ENCODE data around the gene SLC29A1. TPM values are rescaled to one million over a fixed set of nuclear protein-coding genes. Genes with fewer than 3 reads are reported as not detected.

SLC29A1 gene
- total RNA-seq (10 to 100 TPM; 19.1 to 42.7 TPM), polyA plus RNA-seq (10 to 100 TPM; 20.3 to 32.5 TPM)
- long read RNA-seq, donor 1, transcript SLC29A1-209 (13 exons, 2,318 nt), result major isoform, 5 of 210 reads
- long read RNA-seq, donor 1, partial matches to known transcripts, result 203 of 210 reads
- long read RNA-seq, donor 1, other reads (novel, unspliced or antisense), result 0 of 210 reads
- long read RNA-seq, donor 2, partial matches to known transcripts, result 0 of 2 reads
- long read RNA-seq, donor 2, other reads (novel, unspliced or antisense), result 0 of 2 reads
- long read RNA-seq, donor 3, partial matches to known transcripts, result 0 of 2 reads
- long read RNA-seq, donor 3, other reads (novel, unspliced or antisense), result 0 of 2 reads
- long read RNA-seq, donor 4, partial matches to known transcripts, result 0 of 1 reads
- long read RNA-seq, donor 4, other reads (novel, unspliced or antisense), result 0 of 1 reads
- long read RNA-seq, donor 5, transcript SLC29A1-209 (13 exons, 2,318 nt), result major isoform, 5 of 5 reads
- long read RNA-seq, donor 5, partial matches to known transcripts, result 0 of 5 reads
- long read RNA-seq, donor 5, other reads (novel, unspliced or antisense), result 0 of 5 reads

DNA sequence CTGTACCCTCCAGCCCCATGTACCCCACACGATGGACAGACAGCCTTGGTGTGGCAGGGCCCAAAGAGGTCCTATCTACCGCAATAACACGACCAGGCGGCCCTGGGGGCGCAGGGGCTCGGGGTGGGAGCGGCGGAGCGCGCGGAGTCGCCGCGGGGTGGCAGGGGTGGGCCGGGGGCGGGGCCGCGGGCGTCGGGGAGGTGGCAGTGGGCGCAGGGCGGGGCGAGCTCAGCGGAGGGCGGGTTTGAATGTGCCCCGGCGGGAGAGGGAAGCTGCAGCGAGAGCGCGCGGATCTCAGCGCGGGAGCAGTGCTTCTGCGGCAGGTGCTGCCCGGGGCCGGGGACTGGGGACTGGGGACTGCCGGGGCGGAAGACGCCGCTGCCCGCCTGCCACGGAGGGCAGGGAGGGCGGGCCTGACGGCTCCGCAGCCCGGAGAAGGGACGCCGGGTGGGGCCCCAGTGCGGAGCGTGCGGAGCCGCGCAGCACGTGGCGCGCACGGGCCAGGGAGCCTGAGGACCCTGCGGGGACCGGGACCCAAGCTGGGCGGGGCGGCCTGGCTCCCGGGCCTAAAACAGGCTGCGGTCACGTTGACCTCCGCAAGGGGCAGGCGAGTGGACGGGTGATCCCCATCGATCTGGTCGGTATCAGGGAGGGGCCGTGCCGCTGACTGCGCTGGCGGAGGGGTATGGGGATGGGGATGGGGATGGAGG, at the start of gene SLC29A1:
Gene SLC29A1 (plus strand): TSS at position 277 of the 710 bp plus-strand sequence. CDS start 3,719 bp downstream, outside the sequence.
- Histone ChIP-seq H3K4me3 (peak within 1 kb of the TSS; percentile 51), H3K36me3 (ENCODE audit: control insufficient read depth in 4 of 4, insufficient read depth in 4 of 4, low read length in 4 of 4) (no peaks in the 10 kb centered on the region), H3K27me3 (ENCODE audit: control insufficient read depth in 3 of 3, insufficient read depth in 3 of 3, low read length in 2 of 3) (no peaks in the 10 kb centered on the region), H3K9ac (ENCODE audit: insufficient read depth in 1 of 2, low read length in 2 of 2) (no peak within 1 kb of the TSS), H3K27ac (ENCODE audit: low read depth in 1 of 2, low read length in 1 of 2) (peak within 1 kb of the TSS; percentile 27 to 92), H3K9me3 (ENCODE audit: control insufficient read depth in 4 of 4, insufficient read depth in 3 of 4, low read length in 3 of 4) (no peaks in the 10 kb centered on the region), H3K4me1 (ENCODE audit: control insufficient read depth in 5 of 5, insufficient read depth in 5 of 5, low read length in 5 of 5) (peaks cover 12 to 49% (median 20%) of the 10 kb centered on the region in 5 donors)
- TF ChIP-seq CTCF (IDR thresholded peaks at IDR 0.05; ENCODE audit: control extremely low read depth, extremely low read depth), result no peak
- WGBS, 2 donors, result 0 to 1% methylated on average over 29 to 73 of the region's 73 CpGs
- DNase-seq, result peak; percentile 65 to 83 (median 82)
- peak; percentile 38 for ATAC-seq (ENCODE audit: insufficient read depth, low FRiP score)

GRCh38 chr6:44176130-44176761, 47.1 kb upstream of the SLC29A1 start:
- 72 to 82% methylated on average over 15 of the region's 15 CpGs for WGBS, 2 donors
- H3K9me3 ChIP-seq (ENCODE audit: control insufficient read depth in 4 of 4, insufficient read depth in 3 of 4, low read length in 3 of 4), result no peaks in the 10 kb centered on the region
- H3K36me3 ChIP-seq (ENCODE audit: control insufficient read depth in 4 of 4, insufficient read depth in 4 of 4, low read length in 4 of 4), result no peaks in the 10 kb centered on the region
- no peak overlapping the region for H3K4me3 ChIP-seq
- TF ChIP-seq CTCF (IDR thresholded peaks at IDR 0.05; ENCODE audit: control extremely low read depth, extremely low read depth), result no peak
- H3K27me3 ChIP-seq (ENCODE audit: control insufficient read depth in 3 of 3, insufficient read depth in 3 of 3, low read length in 2 of 3), result peaks cover 0 to 3% (median 0%) of the 10 kb centered on the region in 3 donors
- no peak for DNase-seq
- peaks cover 0 to 6% (median 0%) of the 10 kb centered on the region in 5 donors for H3K4me1 ChIP-seq (ENCODE audit: control insufficient read depth in 5 of 5, insufficient read depth in 5 of 5, low read length in 5 of 5)
- ATAC-seq (ENCODE audit: insufficient read depth, low FRiP score), result no peak
- no peak overlapping the region for H3K27ac ChIP-seq (ENCODE audit: low read depth in 1 of 2, low read length in 1 of 2)
- H3K9ac ChIP-seq (ENCODE audit: insufficient read depth in 1 of 2, low read length in 2 of 2), result no peak overlapping the region

- DNase-seq, result no peak
- no peak for ATAC-seq (ENCODE audit: insufficient read depth, low FRiP score)
- Histone ChIP-seq H3K9me3 (ENCODE audit: control insufficient read depth in 4 of 4, insufficient read depth in 3 of 4, low read length in 3 of 4) (no peaks in the 10 kb centered on the region), H3K27me3 (ENCODE audit: control insufficient read depth in 3 of 3, insufficient read depth in 3 of 3, low read length in 2 of 3) (peaks cover 0 to 3% (median 0%) of the 10 kb centered on the region in 3 donors), H3K27ac (ENCODE audit: low read depth in 1 of 2, low read length in 1 of 2) (no peak overlapping the region), H3K4me3 (no peak overlapping the region), H3K36me3 (ENCODE audit: control insufficient read depth in 4 of 4, insufficient read depth in 4 of 4, low read length in 4 of 4) (no peaks in the 10 kb centered on the region), H3K9ac (ENCODE audit: insufficient read depth in 1 of 2, low read length in 2 of 2) (no peak overlapping the region), H3K4me1 (ENCODE audit: control insufficient read depth in 5 of 5, insufficient read depth in 5 of 5, low read length in 5 of 5) (peaks cover 0 to 6% (median 0%) of the 10 kb centered on the region in 5 donors)
- 44 to 56% methylated on average over 24 of the region's 24 CpGs for WGBS, 2 donors
- no peak for TF ChIP-seq CTCF (IDR thresholded peaks at IDR 0.05; ENCODE audit: control extremely low read depth, extremely low read depth)
Observed at GRCh38 chr6:44176762-44177509, 46.5 kb upstream of the SLC29A1 start.

Measured in lung (tissue), 16 donors.